OCI-LY7 (cell line): ENCODE data around the gene EFCAB13. TPM values are rescaled to one million over a fixed set of nuclear protein-coding genes. Genes with fewer than 3 reads are reported as not detected.

Experiments
- BruUV-seq: library from RNA; stranded (reverse); fragments of 400-500 nt; replicated peaks from 2 replicates; lab custom pipeline; 2021; lab: Mats Ljungman, UMichigan
- CTCF ChIA-PET: fragments of 300-600 bp; sonication (Branson Sonifier 250); formaldehyde crosslinking; loops from one replicate; lab custom pipeline; 2022; ENCODE audit warnings: antibody characterized with exemption; ENCODE audit not compliant: unreplicated experiment; lab: Charles Lee
- POLR2A ChIA-PET: fragments of 300-600 bp; sonication (Branson Sonifier 250); formaldehyde crosslinking; loops from one replicate; lab custom pipeline; 2022; ENCODE audit warnings: antibody characterized with exemption; lab: Charles Lee
- DNase-seq: peaks from one replicate; pipeline ENCODE4 v3.0.0-alpha.2; 2015; ENCODE audit warnings: low spot score
- H2AFZ ChIP-seq: fragments of 200-600 bp; sonication (generic), shearing (Covaris generic); 2 replicates; pipeline ENCODE4 v1.6.1; 2014; ENCODE audit warnings: mild to moderate bottlenecking, antibody characterized with exemption, low read length, moderate library complexity
- H3K27ac ChIP-seq: fragments of 200-600 bp; sonication (generic); 2 replicates; pipeline ENCODE4 v1.5.1; 2014; ENCODE audit warnings: mixed run types, low read depth, mild to moderate bottlenecking, moderate library complexity, low read length, inconsistent platforms; ENCODE audit not compliant: poor library complexity, severe bottlenecking
- H3K36me3 ChIP-seq: fragments of 200-600 bp; sonication (generic); 2 replicates; pipeline ENCODE4 v1.6.1; 2014; ENCODE audit warnings: mild to moderate bottlenecking, antibody characterized with exemption, low read length, moderate library complexity, mixed read lengths; ENCODE audit not compliant: insufficient read depth
- H3K4me1 ChIP-seq: fragments of 200-600 bp; sonication (generic); 2 replicates; pipeline ENCODE4 v1.5.1; 2014; ENCODE audit warnings: mild to moderate bottlenecking, low read length; ENCODE audit not compliant: insufficient read depth, poor library complexity, severe bottlenecking
- H3K4me2 ChIP-seq: fragments of 200-600 bp; sonication (generic); 2 replicates; pipeline ENCODE4 v1.6.1; 2014; ENCODE audit warnings: mild to moderate bottlenecking, low read length
- H3K4me3 ChIP-seq: fragments of 200-600 bp; sonication (generic); 2 replicates; pipeline ENCODE4 v1.5.1; 2014; ENCODE audit warnings: mild to moderate bottlenecking, low read depth, low read length; ENCODE audit not compliant: poor library complexity, severe bottlenecking
- H3K79me2 ChIP-seq: fragments of 200-600 bp; sonication (generic); 2 replicates; pipeline ENCODE4 v1.6.1; 2016; ENCODE audit warnings: low read depth, mild to moderate bottlenecking, low read length, moderate library complexity, mixed read lengths; ENCODE audit not compliant: insufficient read depth
- H3K9me2 ChIP-seq: fragments of 200-600 bp; sonication (generic); 2 replicates; pipeline ENCODE4 v1.6.1; 2016; ENCODE audit warnings: mild to moderate bottlenecking, low read length, mixed read lengths; ENCODE audit not compliant: insufficient read depth
- H3K9me3 ChIP-seq: fragments of 200-600 bp; sonication (generic); 2 replicates; pipeline ENCODE4 v1.6.1; 2014; ENCODE audit warnings: mild to moderate bottlenecking, mixed run types, low read length, mixed read lengths
- H4K20me1 ChIP-seq: fragments of 200-600 bp; sonication (generic); 2 replicates; pipeline ENCODE4 v1.6.1; 2014; ENCODE audit warnings: mild to moderate bottlenecking, antibody characterized with exemption, low read length, moderate library complexity, mixed read lengths; ENCODE audit not compliant: insufficient read depth
- EZH2phosphoT487 ChIP-seq: fragments of 200-600 bp; sonication (generic); IDR thresholded peaks from 2 replicates; pipeline ENCODE4 v1.6.1; 2018; ENCODE audit warnings: low read depth, borderline replicate concordance, mild to moderate bottlenecking, mixed run types, antibody characterized with exemption, low read length, moderate library complexity, mixed read lengths
- intact Hi-C: fragments of 100-400 bp; cut with micrococcal nuclease; formaldehyde crosslinking; loops from one replicate; pipeline ENCODE4 v1.10.0; 2022; ENCODE audit not compliant: unreplicated experiment
- total RNA-seq, 2 experiments: library from RNA; depleted of rRNA in 1 of 2; stranded (reverse); fragments of >200 nt in 1 of 2; shearing (Covaris generic) in 1 of 2; gene quantifications; 2 replicates each; pipeline ENCODE4 v1.2.3, GENCODE V29; 2014 to 2022
- TF ChIP-seq, protein P1 (sequence below): fragments of 200-600 bp; sonication (generic); conservative IDR thresholded peaks from 2 replicates; pipeline ENCODE4 v1.5.1; 2014; ENCODE audit warnings: mild to moderate bottlenecking, antibody characterized with exemption, low read length, moderate library complexity, mixed read lengths

The EFCAB13 gene
- total RNA-seq, 2 experiments from 2014 or later: 4.5 to 5.3 TPM

DNA sequence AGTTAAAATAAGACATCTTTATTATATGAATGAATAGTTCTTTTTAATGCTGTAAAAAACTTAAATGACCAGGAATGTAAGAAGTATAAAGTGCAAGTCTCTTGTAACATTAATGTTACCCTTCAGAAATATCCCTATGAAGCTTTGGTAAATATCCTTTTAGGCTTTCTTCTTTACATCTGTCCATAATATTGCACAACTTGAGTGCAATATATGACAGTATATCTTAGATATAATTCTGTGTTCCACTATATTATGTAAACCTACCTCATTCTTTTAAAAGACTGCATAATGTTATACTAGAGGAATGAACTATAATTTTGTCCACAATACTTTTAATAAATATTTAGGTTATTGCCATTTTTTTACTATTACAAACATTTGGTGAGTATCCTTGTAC is 81.1 kb downstream of the EFCAB13 start:
- H3K27ac ChIP-seq: no peak overlapping the region

DNA sequence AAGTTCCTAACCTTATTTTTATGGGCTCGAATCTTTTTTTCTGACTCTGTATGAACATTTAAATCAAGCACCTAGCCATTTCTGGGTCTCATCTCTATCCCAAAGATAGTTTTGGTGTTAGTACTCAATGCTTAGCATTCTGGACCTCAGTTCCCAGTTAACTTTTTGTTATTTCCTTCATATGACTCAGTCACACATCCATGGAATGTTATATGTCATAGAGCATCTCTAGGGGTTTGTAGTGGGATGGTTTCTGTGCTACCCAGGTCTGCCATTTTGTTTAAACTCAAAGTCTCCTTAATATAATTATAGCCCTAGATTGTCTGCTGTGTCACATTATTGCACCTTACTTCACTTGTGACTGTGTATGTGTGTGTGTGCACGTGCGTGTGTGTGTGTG is 90.1 kb downstream of the EFCAB13 start:
- ChIA-PET POLR2A (no interaction called here), CTCF (no interaction called here)
- no peaks in the 10 kb centered on the region for H3K36me3 ChIP-seq
- no peak overlapping the region for H3K4me3 ChIP-seq
- H3K79me2 ChIP-seq: no peaks in the 10 kb centered on the region
- no peak overlapping the region for H2AFZ ChIP-seq
- no peaks in the 10 kb centered on the region for H3K9me3 ChIP-seq
- no peaks in the 10 kb centered on the region for H3K4me1 ChIP-seq
- no peak overlapping the region for H3K4me2 ChIP-seq
- no peaks in the 10 kb centered on the region for H4K20me1 ChIP-seq
- no peaks in the 10 kb centered on the region for H3K9me2 ChIP-seq
- no peak overlapping the region for H3K27ac ChIP-seq
- no peak for TF ChIP-seq EZH2phosphoT487
- TF ChIP-seq, protein P1, sequence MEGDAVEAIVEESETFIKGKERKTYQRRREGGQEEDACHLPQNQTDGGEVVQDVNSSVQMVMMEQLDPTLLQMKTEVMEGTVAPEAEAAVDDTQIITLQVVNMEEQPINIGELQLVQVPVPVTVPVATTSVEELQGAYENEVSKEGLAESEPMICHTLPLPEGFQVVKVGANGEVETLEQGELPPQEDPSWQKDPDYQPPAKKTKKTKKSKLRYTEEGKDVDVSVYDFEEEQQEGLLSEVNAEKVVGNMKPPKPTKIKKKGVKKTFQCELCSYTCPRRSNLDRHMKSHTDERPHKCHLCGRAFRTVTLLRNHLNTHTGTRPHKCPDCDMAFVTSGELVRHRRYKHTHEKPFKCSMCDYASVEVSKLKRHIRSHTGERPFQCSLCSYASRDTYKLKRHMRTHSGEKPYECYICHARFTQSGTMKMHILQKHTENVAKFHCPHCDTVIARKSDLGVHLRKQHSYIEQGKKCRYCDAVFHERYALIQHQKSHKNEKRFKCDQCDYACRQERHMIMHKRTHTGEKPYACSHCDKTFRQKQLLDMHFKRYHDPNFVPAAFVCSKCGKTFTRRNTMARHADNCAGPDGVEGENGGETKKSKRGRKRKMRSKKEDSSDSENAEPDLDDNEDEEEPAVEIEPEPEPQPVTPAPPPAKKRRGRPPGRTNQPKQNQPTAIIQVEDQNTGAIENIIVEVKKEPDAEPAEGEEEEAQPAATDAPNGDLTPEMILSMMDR: no peak
- no TSS peak for BruUV-seq
- DNase-seq: no peak
- intact Hi-C loops: no loop called here

More for the DNA sequence above, 81.1 kb downstream of the EFCAB13 start:
- Histone ChIP-seq H3K4me1 (peaks cover 4% of the 10 kb centered on the region), H3K4me3 (no peak overlapping the region), H3K9me2 (no peaks in the 10 kb centered on the region), H3K36me3 (no peaks in the 10 kb centered on the region), H2AFZ (no peak overlapping the region), H3K4me2 (no peak overlapping the region), H3K9me3 (no peaks in the 10 kb centered on the region), H4K20me1 (no peaks in the 10 kb centered on the region), H3K79me2 (no peaks in the 10 kb centered on the region)
- no TSS peak for BruUV-seq
- ChIA-PET POLR2A (interaction anchor here (0.6 kb wide), 1 partner anchor 56 kb away, joined by 3 read pairs; no protein-coding TSS in a partner anchor), CTCF (no interaction called here)
- DNase-seq: no peak
- intact Hi-C loops: no loop called here
- TF ChIP-seq, protein P1: no peak
- no peak for TF ChIP-seq EZH2phosphoT487

DNA sequence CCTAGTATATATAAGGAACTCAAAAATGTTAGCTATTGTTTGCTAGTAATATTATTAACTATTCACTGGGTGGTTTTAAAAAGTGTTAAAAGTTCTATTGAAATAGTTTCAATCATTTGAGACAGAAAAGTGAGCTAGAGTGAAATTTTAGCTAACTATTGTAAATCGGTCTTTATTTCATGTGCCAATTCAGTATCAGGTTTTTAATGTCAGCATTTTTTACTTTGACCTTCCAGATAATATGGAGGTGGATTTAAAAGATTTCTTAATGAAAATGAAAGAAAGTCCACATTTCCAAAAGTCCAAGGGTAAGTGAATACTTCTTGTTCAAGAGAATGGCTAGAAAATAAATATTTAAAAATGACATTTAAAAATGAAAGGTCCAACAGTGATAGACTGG is 90.9 kb downstream of the EFCAB13 start:
- Histone ChIP-seq H3K9me2 (no peaks in the 10 kb centered on the region), H3K4me1 (no peaks in the 10 kb centered on the region), H3K4me3 (no peak overlapping the region), H3K9me3 (no peaks in the 10 kb centered on the region), H3K36me3 (no peaks in the 10 kb centered on the region), H2AFZ (no peak overlapping the region), H3K4me2 (no peak overlapping the region), H4K20me1 (no peaks in the 10 kb centered on the region), H3K27ac (no peak overlapping the region), H3K79me2 (no peaks in the 10 kb centered on the region)
- no TSS peak for BruUV-seq
- TF ChIP-seq EZH2phosphoT487: no peak
- TF ChIP-seq, protein P1: no peak
- ChIA-PET POLR2A (no interaction called here), CTCF (no interaction called here)
- no peak for DNase-seq
- intact Hi-C loops: no loop called here
